HG03097 (cell line): ENCODE measurements around the gene SH2B3.
"Not testable (repeated sequence)": the region's sequence is repeated elsewhere in the genome, so short reads cannot be mapped to it uniquely, and the experiment has no call there.

Source experiments
- ATAC-seq: cut with Tn5 transposase; IDR thresholded peaks from one replicate; pipeline ENCODE4 v1.9.1; 2021; ENCODE audit not compliant: unreplicated experiment, low FRiP score

SH2B3 gene

GRCh38 chr12:111455448-111456320 is 50.0 kb downstream of the SH2B3 start:
- ATAC-seq, result no peak

GRCh38 chr12:111457071-111457470 is 51.3 kb downstream of the SH2B3 start:
- no peak for ATAC-seq

- no peak for ATAC-seq
Observed at GRCh38 chr12:111457577-111457976, 51.9 kb downstream of the SH2B3 start.

GRCh38 chr12:111458546-111459172 is 52.9 kb downstream of the SH2B3 start:
- ATAC-seq, result no peak

- ATAC-seq, result not testable (repeated sequence)
Observed at GRCh38 chr12:111460111-111460510, 54.4 kb downstream of the SH2B3 start.

- ATAC-seq, result peak; percentile 63
Observed at GRCh38 chr12:111462210-111462769, 56.6 kb downstream of the SH2B3 start.

- ATAC-seq, result no peak
Observed at GRCh38 chr12:111467092-111467856, 61.6 kb downstream of the SH2B3 start.

GRCh38 chr12:111467857-111468241 is 62.1 kb downstream of the SH2B3 start:
- ATAC-seq, result no peak

GRCh38 chr12:111469401-111469800 is 63.7 kb downstream of the SH2B3 start:
- no peak for ATAC-seq

- no peak for ATAC-seq
Observed at GRCh38 chr12:111471236-111471635, 65.5 kb downstream of the SH2B3 start.

GRCh38 chr12:111482462-111482861 is 76.7 kb downstream of the SH2B3 start:
- ATAC-seq, result no peak

- ATAC-seq, result no peak
Observed at GRCh38 chr12:111488271-111488670, 82.5 kb downstream of the SH2B3 start.

- ATAC-seq, result no peak
Observed at GRCh38 chr12:111488798-111489197, 83.1 kb downstream of the SH2B3 start.

GRCh38 chr12:111492979-111493378 is 87.3 kb downstream of the SH2B3 start:
- ATAC-seq, result not testable (repeated sequence)

- no peak for ATAC-seq
Observed at GRCh38 chr12:111494676-111495075, 89.0 kb downstream of the SH2B3 start.
